DMS53 (cell line): ENCODE results near the gene TMSB4X.
"Not testable (repeated sequence)": the region's sequence is repeated elsewhere in the genome, so short reads cannot be mapped to it uniquely, and the experiment has no call there.

Experiments
- DNase-seq: peaks from one replicate; lab custom pipeline; 2025; lab: John Stamatoyannopoulos, UW

Gene TMSB4X

DNA sequence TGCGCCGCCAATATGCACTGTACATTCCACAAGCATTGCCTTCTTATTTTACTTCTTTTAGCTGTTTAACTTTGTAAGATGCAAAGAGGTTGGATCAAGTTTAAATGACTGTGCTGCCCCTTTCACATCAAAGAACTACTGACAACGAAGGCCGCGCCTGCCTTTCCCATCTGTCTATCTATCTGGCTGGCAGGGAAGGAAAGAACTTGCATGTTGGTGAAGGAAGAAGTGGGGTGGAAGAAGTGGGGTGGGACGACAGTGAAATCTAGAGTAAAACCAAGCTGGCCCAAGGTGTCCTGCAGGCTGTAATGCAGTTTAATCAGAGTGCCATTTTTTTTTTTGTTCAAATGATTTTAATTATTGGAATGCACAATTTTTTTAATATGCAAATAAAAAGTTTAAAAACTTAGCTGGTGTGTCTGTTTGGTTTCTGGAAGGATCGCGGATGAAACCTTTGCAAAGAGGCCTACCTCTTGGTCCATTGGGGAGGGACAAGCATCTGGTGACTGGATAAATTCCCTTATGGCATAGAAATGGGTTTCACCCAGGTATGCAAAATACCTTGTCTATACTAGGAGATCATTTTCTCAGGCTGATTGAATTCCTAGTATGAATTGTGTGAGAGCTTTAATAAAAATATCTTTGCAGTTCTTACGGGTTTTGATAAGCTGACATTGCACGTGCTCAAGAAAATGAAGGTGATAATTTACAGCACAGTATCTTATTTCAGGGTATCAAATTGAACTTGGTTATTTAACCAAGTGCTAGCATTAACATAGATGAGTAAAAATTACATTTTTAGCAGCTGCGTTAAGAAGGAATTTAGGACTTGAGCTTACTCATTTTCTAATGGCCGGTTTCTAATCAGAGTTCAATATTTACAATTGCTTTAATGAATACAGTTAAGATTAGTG is 2.2 kb downstream of the TMSB4X start:
- not testable (repeated sequence) for DNase-seq

DNA sequence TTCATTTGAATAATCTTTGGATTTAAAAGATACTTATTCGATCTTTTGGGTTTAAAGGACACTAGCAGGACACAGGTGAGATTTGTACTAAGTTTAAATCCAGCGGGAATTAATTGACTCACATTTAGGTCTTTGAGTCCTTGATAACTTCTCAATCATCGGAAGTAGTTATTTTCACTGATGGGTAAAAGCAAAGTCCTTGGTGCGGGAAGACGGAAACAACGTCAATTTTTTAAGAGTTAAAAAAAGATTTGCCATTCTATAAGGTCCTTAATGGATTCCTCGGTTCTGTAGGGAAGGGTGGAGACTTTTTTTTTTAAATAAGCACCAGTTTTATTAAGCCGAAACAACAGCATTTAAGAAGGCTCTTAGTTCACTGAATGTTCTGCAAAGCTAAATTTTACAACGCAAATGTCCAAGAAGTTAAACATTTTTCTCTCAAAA is 2.9 kb downstream of the TMSB4X start:
- no peak for DNase-seq

DNA sequence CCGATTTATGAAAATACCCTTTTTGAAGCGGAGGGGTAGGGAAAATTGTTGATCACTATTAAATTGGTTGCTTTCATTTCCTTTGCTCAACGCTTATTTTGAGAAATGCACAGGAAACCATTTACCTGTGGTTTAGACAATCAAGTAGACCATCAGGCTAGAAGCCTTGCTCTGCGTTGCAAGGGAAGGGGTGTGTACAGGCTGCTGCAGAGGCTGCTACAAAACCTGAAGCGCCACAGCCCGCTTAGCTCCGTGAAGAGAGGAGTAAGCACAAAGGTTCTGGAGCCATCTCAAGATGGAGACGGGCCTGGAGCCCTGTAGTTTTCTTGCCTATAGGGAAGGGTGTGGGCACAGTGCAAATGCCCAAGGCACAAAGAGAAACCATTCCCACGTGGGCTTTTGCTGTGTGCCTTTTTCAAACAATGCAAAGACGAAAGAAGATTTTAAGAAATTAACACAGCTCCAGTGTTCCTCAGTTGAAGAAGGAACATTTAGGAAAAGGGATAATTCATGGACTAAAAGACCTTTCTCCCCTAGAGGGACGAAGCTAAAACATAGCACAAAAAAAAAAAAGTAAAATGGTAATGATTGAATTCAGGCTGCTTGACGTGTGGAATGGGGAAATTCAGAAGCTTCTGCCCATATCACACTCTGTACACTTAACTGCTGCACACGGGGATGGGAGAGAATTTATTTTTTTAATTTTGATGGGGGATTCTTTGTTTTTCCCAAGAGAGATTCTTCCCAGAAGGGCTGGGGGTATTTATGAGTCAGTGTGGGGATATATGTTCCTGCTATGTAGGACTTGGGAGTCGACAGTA is 3.5 kb downstream of the TMSB4X start:
- peak; percentile 2 for DNase-seq

DNA sequence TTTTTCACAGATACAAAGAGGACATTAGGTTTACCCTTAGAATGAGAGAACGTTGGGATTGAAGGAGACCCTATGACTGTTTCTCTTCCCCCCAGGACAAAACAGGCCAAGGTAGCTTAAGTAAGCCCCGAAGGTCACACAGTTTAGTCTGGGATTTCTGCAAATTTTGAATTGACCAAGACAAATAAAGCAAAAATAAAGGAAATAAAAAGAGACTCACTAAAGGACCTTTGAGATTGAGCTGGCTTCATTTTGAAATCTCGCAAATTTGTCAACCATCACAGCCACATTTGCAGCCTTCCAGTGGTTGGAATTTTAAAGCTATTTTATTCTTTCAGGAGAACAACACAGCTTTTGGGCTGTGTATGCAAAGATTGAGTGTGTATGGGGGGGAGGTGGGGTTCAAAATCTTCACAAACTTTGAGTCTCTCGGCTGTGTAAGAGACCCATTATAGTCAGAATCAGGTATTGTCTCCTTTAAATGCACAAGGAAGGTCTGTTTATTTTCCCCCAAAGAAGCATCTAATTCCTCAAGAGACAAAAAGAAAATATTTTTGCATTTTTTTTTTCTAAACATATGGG is 4.2 kb downstream of the TMSB4X start:
- DNase-seq = no peak

DNA sequence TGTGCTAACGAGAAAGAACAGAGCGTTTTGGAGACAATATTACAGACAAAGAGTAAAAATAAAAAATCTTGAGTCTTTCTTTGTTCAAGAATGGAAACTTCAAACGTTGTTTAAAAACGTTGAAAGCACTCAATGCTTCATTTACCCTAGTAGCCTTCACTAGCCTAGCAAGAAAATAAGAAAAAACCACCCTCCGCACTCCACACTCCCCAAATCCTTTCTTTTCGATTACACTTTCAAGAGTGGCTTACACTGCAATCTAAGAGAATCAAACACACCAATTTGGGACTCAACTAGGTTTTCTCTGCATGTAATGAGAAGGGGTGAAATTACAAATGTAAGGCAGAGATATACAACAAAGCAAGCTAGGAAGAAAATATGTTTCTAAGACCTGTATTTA is 4.7 kb downstream of the TMSB4X start:
- DNase-seq = no peak

DNA sequence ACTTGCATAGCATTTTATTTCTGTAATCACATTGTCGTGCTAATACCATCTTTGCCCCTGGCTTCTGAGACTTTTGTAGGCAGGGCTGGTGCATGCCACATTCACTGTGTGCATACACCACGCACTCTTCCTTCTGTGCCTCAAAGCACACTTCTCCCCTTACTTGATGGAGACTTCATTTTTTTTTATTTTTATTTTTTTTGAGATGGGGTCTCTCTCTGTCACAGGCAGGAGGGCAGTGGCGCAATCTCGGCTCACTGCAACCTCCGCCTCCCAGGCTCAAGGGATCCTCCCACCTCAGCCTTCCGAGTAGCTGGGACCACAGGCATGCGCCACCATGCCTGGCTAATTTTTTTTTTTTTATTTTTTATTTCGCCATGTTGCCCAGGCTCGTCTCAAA is 5.1 kb downstream of the TMSB4X start:
- not testable (repeated sequence) for DNase-seq

DNA sequence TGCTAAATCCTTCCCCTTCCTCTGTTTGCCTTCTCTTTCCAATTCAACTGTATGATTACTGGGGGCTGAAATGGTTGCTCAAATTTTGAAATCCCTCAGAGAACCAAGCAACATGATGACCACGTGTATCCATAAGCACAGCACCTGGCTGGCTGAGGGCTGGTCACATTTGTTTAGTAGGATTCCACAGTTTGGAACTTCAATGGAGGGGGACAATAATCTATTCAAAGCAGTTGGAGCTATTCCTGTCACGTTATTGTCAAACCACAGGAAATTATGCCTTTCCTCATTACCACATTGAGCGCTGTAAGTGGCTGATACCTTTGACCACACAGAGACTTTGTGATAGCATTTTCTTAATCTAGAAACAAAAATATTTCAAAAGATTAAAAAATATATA is 7.0 kb downstream of the TMSB4X start:
- no peak for DNase-seq

DNA sequence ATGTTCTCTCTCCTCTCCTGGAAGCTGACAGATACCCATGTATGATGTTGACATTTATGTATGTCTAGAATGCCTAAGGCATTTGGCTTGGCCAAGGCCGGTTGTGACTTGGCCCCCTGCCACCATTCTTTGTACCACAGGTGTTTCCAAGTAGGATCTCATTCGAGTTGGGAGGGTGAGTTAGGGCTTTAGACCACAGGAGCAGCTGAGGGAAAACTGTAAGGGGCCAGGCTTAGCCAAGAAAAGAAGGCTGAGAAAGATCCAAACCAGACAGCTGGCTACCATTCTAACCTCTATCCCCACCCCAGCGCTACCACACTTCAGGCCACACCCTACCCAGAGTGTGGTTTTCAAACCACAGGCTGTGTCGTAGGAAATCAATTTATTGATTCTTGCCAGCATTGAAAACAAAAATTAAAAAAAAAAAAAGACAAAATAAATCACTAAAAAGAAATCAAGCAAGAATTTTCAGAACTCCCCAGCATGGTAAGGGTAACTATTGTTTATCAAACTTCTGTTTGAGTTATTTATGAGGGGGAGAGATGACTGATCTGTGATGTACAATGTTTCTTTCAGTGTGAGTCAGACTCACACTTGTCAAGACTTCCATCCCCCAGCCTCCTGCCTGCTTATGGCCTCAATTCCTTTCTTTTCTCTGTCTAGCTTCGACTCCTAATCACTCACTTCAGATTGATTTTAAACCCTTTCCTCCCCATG is 9.9 kb downstream of the TMSB4X start:
- peak; percentile 9 for DNase-seq

DNA sequence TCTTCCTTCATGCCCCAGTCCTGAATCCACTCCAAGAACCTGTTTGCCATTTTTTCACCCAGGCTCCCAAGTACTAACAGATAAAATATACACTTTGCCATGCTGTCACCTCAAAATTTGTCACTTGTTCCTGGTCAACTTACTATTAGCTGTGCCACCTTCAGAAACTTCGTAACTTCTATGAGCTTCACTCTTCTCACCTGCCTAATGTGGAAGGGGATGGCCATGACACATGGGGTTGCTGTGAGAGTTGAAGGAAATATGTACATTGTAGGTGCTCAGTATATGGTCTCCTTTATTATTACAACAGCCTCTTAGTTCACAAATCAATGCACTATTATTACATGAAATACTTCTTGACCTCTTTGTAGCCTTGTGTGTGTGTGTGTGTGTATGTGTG is 10.4 kb downstream of the TMSB4X start:
- DNase-seq = no peak

DNA sequence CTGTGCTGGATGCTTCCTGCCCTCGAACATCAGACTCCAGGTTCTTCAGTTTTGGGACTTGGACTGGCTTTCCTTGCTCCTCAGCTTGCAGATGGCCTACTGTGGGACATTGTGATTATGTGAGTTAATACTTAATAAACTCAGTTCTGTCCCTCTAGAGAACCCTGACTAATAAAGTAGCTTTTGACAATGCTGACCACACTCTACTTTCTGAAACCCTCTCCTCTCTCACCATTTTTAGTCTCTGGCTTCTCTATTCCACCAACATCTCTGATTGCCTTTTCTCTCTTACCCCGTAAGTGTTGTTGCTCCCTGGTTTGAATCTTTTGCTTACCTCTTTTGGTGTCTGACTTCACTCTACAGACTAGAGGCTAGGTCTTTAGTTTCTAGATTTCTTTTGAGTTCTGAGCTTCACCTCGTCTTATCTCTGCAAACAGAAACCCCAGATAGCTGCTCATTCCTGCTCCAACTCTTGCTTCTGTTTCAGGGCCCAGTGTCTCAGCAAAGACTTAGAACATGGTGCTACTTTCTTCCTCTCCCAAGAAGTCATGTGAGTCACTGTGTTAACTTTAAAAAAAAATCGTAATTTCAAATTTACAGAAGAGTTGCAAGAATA is 11.4 kb downstream of the TMSB4X start:
- DNase-seq = no peak

DNA sequence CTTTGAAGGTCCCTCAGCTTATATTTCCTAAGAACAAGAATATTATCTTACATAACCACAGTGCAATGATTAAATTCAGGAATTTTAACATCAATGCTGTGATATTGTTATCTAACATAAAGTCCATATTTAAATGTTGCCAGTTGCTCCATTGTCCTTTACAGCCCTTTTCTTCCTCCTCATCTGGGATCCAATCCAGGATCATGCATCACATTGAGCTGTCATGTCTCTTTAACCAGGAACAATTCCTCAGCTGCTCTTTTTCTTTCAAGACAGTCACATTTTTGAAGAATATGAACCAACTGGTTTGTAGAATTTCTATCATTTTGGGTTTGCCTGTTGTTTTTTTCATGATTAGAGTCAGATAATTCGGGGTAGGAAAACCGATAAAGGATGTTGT is 12.0 kb downstream of the TMSB4X start:
- DNase-seq = no peak

DNA sequence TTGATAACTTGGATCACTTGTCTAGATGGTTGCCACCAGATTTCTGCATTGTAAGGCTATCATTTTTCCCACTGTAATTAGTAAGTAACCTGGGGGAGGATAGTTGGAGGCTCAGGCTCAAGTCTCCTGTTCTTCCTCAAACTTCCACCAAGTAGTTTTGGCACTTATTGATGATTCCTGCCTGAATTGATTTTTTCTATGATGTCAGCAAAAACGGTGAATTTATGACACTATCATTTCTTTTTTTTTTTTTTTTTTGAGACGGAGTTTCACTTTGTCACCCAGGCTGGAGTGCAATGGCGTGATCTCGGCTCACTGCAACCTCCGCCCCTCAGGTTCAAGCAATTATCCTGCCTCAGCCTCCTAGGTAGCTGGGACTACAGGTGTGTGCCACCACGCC is 12.4 kb downstream of the TMSB4X start:
- DNase-seq = no peak

DNA sequence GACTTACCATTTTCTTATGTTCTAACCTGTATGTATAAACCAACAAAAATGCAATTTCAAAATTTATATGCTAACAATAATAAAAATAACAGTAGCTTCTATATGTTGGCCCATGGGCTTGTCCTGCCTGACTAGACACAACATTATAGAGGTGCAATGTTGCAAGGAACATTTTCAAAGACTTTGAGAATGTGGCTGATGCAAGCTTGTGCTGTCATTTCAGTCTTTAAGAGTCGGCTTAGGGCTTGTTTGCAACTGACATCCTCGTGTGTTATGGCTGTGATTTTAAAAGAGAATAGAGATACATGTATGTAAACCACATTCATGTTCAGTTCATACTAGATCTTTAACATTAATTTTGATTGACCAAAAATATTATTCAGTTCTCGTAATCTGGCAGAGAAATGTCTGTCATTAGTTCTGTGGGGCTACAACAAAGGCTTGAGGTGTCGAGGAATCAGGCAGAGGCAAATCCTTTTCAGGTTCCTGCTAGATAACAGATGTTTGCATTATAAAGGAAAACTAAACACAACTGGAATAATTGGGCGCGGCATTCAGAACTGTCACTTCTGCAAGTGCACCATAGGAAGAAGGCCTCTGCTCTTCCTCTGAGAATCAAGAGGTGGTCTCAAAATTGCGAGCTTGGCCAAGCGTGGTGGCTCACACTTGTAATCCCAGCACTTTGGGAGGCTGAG is 13.1 kb downstream of the TMSB4X start:
- DNase-seq = peak; percentile 14

DNA sequence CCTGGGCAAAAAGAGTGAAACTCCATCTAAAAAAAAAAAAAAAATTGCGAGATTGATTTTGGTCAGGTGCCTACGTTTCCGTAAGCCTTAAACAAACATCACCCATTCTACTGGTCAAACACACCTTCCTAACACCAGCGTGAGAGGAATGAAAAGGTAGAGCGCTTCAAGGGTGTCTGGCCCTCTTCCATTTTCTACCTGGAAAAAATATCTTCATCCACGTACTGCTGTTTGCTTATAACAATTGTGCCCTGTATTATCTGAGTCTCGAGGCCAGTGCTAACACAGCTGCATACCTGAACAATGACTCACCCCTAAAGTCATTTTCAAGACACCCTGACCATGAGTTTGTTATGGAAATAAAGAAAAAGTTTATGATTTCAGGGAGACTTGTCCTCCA is 13.9 kb downstream of the TMSB4X start:
- DNase-seq = peak; percentile 86

DNA sequence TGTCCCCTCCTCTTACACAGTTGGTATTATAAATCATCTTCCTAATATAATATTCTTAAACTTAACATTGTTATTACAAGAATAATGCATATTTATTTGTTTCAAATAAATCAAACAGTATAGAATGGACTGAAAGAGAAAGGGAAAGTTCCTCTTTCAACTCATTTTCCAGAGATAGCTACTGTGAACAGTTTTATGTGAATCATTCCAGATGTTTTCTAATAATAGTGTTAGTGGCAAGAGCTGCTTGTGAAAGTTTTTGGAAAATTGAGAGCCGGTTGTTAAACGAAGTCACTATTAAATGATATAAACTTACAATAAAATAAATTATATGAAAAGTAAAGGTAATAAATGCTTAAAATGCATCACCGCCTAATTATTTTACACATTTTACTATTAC is 14.6 kb downstream of the TMSB4X start:
- no peak for DNase-seq

DNA sequence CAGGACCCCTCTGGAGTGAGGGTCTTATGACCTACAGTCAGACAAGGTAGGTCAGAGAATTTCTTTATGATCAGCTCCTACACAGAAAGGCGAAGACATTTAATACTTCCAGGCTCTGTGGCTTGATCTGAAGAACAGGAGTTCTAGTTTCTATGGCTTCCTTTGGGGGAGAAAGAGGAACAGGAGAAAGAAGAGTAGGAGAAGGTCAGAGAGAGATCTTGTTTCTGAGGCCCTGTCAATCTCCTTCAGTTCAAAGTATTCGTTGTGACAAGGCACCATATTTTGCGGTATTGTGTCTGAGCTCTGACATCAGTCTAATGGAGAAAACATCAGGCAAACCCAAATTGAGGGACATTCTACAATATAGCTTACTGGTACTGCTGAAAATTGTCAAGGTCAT is 16.7 kb downstream of the TMSB4X start:
- DNase-seq = no peak

DNA sequence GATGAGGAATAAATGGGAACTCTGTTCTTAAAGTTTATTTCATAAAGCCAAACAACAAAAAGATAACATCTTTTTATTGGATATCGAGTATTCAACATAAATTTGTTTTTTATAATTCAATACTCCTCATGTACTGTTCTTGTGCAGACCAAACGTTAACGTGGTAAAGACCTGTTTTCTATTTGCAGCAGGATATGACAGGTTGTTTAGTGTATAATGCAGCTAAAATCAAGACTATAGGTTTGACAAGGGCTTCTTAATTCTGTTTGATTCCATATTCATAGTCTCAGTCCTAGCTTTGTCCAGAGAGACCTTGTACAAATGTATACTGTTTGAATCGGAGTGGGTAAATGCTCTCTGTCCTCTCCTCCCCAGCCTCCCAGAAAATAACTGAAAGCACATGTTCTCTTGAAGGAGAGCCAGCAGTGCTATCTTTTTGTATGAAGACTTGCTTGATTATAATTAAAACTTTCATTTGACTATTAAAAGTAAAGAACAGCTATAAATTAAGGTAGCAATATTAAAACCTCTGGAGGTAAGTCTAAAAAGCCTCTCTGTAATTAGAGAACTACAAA is 17.7 kb downstream of the TMSB4X start:
- DNase-seq = no peak

DNA sequence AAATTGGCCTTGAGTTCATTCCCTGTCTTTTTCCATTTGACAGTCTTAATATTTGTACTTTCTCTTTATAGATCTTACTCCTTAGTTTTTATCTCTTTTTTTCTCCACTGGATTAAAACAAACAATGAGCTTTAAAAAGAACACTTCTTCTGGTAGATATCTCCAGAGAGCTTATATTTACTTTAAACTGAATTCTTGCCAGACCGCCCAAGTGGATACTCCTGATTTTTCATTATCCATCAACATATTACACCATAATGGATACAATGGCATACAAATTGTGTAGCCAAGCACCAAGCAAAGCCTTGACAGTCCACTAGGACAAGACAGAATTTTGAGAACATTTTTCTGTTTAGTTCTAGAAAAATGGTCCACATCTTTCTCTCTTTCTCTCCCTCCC is 18.9 kb downstream of the TMSB4X start:
- DNase-seq = peak; percentile 38

DNA sequence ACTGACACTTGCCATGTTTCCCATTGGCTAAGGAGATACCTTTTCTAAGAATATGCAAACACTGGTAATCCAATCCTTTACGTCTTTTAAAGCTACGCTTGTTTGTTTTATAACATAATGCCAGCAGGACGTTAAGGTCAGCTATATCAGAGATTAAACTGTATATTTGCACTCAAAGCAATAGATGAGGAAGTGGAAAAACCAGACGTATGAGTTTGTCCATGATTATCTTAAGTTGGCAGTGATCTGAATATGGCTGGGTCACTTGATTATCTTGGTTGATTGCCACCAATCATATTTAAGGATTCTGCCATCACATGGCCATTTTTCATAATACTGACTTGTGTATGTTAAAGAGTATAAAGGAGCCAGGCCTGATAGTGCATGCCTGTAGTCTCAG is 19.4 kb downstream of the TMSB4X start:
- DNase-seq = peak; percentile 74

DNA sequence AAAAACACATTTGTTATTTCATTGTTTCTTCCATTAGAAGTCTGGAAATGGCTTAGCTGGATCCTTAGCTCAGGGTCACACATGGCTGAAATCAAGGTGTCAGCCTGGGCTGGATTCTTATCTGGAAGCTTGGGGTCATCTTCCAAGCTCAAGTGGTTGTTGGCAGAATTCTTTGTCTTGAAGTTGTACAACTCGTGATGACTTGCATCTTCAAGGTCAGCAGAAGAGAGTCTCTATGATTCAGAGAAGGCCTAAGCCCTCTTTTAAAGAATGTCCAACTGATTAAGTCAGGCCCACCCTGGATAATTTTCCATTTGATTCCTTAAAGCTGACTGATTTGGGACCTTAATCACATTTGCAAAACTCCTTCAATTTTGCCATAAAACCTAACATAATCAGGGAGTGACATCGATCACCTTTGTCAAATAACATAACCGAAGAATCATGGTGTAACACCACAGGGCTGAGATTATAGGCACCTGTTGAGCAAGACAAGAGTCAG is 22.1 kb downstream of the TMSB4X start:
- DNase-seq = no peak
